NCI-H748 treated with DMSO at 0.1 percent for 48 hours (cell line): ENCODE measurements around the gene NAPSA.
"Not testable (repeated sequence)": the region's sequence is repeated elsewhere in the genome, so short reads cannot be mapped to it uniquely, and the experiment has no call there.

Experiments used
- DNase-seq: peaks from one replicate; lab custom pipeline; 2025; lab: John Stamatoyannopoulos, UW

The NAPSA gene

DNA sequence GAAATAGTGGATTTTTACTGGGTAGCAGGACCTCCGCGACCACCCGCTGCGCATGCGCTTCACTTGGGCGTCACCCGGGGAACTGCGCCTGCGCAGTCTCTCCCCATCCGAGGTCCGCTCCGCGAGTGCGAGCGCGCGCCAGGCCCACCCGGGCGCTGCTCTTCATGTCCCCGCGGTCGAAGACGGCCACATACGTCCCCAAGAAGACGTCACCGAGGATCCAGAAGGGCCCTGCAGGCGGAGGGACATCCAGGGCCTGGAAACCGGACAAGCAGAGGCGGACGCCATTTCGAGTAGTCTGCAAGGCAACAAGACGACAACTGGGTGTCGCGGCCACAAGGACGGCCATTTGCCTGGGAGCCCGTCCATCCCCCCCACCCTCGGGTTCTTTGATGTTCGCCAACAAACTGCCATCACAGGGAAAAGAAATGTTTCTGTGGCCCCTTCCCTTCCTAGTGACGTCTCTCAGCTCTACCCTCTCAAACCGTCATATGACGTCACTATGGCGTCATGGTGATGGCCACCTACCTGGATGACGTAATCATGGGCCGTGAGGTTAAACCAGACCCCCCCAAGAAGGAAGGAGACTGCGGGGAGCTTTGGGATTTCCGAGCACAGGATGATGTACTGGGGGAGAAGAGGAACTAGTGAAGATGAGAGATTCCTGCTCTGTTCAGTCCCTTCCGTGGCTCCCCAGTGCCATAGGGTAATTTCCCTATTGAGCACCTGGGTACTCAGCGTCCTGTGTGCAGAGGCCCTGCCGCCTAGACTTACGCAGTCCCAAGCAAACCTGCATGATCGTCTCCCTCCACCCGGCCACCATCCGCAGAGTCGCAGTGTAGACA is 6.7 kb downstream of the NAPSA start:
- DNase-seq = peak; percentile 69

DNA sequence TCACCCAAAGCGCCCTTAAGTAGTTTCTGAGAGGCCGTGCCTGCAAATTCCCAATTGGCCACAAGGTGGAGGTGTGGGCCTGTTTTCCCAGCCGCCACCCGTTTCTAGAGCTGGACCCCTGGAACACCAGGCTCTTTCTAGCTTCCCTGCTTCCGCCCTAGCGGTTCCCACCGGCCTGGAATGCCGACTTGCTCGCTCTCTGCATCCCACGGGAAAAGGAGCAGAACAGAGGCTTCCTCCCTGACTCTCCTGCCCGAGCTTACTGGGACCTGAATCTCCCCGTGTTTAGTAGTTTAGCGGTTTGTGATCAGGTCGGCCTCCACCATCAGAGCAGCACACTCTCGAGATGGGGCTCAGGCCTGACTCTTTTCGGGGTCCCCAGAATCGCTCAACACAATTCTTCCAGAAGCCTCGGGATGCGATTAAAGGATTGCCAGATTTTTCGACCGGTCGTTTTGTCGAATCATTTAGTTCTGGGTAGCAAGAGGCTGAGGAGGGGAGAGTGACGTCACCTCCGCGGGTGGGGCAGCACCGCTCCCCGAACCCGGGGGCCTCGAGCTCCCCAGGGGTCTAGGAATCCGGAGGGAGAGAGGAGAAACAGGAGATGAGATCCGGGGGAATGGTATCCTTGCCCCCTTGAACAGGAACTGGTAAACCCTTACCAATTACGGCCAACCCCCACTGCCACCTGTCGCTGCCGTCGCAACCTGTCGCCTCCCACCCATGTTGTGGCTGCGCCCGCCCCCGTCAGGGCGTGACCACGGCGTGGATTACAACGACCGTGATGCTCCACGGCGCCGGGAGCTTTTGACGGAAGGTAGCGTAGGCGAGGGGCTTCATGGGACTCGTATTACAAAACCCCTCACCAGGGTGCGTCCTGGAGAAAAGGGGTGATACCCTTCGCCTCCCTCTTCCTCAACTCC is 8.0 kb downstream of the NAPSA start:
- DNase-seq = peak; percentile 85

DNA sequence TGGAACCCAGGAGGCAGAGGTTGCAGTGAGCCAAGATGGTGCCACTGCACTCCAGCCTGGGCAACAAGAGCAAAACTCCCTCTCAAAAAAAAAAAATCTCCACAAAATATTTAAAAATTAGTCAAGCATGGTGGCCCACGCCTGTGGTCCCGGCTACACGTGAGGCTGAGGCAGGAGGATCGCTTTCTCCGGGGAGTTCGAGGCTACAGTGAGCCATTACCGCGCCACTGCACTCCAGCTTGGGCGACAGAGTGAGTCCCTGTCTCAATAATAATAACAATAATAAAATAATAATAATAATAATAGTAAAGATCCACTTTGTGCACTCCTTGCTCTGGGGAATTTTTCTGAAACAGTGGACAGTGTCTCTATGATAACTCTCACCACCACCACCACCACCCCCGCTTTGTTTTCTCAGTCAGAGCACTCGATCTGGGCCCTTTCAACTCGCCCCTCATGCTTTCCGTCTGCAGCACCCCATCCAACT is 8.7 kb downstream of the NAPSA start:
- no peak for DNase-seq

DNA sequence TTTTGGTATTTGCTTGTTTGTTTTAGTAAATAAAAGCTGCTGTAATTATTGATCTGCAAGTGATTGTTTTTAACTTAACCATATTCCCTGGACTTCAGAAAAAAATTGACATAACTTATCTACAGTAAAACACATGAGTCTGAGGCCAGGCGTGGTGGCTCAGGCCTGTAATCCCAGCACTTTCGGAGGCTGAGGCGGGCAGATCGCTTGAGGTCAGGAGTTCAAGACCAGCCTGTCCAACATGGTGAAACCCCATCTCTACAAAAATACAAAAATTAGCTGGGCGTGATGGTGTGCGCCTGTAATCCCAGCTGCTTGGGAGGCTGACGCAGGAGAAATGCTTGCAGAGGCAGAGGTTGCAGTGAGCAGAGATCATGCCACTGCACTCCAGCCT is 12.0 kb downstream of the NAPSA start:
- not testable (repeated sequence) for DNase-seq

DNA sequence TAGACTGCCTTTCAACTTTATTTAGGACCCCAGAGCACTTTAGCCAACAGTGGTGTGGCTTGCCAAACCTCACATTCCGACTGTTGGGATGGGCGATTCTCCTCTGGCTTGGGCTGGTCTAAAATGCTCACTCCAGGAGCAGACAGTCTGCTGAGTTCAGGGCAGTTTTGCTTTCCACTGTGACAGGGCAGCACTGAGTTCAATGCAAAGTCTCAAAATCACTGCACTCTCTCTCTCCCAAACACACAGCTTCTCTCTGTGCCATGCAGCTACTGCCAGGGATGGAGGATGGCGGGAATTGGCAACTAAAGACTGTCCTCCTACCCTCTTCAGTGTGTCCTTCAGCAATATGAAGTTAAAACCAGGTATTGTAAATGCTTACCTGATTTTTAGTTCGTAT is 13.2 kb downstream of the NAPSA start:
- no peak for DNase-seq

DNA sequence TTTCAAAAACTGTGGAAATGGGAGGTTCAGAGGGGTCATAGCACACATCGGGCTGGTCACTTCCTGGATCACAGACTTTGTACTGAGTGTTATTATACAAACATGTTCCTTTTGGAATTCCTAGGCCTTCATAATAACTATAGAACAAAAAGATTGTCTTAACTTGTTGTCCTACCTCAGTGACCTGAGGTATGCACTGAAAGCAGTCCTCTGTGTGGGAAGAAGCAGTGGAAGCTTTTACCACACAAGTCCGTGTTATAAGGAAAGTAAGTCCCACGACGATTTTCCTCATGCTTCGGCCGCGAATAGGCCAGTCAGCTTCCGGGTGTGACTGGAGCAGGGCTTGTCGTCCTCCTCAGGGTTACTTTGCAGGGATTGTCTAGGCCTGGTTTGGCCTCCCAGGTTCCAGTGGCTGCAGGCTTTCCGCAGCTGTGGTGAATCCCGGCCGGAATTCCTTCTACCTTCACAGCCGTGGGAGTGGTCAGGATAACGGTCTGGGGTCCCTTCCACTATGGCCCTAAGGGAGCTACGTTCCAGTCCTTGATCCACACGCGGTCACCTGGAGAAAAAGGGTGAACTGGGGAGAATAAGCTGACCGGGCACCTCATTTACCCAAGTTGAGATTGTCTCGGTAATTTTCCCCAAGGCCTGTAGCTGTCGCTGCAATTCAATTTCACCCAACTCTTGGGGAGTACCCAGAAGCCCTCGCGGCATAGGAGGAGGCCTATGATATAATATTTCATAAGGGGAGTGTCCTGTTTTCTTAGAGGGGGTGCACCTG is 16.0 kb downstream of the NAPSA start:
- no peak for DNase-seq

DNA sequence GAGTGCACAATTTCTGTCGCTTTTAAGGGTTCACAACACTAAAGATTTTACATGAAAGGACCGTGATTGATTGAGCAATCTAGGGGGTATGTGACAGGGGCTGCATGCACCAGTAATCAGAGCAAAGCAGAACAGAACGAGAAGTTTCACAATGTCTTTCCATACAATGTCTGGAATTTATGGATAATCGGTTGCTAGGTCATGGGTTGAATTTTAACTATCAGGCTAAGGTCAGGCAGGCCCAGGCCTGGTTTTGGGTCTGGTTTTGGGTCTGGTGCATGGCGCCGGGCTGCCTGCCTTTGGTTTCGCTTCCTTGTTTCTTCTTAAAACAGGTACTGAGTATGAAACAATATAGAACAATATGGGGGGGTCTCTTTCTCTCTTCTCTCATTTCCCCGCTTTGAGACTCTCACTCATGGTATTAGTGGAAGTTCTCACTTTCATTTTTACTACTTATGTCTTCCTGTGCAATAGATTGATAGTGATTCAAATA is 18.3 kb downstream of the NAPSA start:
- DNase-seq = not testable (repeated sequence)

DNA sequence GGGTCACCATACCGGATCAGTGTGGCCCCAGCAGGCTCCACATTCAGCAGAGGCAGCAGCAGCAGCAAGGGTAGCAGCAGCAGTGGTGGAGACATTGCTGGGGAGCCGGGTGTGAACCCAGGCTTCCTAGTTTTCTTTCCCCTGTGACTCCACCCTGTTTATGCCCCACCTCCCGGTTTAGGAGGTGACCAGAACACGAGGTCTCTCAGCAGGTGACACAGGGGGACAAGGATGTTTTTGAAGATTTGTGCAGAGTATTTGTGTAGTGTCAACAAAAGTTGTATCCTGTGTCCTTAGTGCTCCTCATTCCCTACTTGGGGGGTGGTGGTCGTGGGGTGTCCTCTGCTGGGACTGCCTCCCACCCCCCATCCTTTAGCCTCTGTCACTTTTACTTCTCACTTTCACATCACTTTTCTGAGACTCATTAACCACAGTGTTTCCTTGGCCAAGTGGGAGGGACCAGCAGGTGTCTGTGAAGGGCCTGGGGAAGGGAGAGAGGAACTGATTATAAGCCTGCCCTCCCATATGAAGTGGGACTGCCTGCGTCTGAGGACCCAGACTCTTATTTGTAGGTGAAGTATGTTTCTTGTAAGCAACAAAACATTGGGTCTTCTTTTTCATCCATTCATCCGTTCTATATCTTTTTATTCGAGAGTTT is 20.6 kb downstream of the NAPSA start:
- DNase-seq = no peak

DNA sequence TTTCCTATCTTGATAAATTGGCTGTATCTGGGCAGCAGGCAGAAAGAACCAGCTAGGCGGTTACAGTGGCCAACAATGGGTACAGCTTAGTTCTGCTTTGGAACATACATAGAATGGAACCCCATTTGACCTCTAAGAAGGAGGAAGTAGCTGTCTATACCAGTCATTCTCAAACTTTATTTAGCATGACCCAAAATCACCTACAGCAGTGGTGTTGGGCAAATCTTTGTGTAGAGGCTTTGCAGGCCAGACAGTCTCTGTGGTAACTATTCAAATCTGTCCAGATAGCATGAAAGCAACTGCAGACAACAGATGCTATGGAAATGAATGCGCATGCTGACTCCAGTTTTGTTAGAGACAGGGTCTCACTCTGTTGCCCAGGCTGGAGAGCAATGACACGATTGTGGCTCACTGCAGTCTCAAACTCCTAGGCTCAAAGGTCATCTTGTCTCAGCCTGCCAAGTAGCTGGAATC is 24.3 kb downstream of the NAPSA start:
- no peak for DNase-seq

DNA sequence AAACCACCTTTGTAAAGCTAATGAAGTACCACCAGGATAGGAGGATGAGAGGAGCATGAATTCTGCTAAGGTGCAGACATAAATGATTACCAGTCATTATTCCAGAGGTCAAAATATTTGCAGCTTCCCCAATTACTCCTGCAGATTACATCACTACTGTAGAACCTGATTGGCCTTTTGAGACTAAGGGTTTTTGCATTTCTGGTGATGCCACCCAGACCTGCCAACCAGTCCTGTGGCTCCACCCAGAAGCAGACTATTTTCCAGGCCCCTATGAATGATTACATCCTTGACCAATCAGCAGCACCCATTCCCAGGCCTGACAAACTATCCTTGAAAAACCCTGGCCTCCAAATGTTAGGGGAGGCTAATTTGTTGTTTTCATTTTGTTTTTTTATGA is 25.1 kb downstream of the NAPSA start:
- no peak for DNase-seq

DNA sequence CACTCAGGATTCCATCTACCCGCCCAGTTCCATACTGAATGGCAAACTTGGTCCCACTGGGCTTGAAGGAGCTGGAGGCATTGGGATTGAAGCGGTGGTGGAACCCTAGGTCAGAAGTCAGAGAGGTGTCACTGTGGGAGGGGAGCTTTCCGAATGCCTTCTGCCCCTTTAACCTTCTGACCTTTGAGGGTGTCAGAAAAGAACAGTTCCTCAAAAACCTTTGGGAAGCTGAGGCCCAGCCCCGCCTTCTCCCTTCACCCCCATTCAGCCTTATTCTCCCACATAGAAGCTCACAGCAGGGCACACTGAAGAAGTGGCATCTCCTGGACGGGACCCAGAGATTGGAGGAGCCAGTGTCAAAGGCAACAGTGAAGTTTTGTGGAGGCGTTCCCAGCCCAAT is 28.4 kb downstream of the NAPSA start:
- DNase-seq = not testable (repeated sequence)

DNA sequence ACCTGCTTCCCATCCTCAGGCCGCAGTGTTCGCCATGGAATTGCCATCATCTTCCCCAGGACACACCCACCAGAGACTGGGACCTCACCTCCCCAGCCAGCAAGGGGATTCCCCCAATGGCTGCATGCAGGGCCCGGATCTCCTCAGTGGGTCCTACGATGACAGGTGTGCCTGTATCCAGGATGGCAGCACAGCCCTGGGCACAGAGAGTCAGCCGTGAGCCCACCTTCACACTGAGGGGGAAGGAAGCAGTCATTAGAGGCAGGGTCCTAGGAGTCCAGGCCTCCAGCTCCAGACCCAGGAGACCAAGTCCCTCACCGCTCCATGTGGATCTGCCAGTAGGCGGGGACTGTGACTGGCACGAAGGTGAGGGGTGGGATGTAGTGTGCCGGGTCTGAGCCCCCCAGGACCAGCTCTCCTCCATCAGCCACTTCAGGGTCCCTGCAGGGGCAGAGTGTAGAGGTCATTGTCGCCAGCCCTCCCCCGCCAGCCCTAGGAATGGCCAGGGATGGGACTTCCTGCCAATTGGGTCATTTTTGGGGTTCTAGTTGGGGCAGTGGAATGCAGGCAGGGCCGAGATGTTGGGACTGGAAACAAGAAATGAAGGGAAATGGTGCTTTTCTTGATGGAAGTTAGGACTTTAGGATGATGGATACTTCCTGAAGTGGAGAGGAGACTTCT is 30.6 kb downstream of the NAPSA start:
- DNase-seq = no peak

DNA sequence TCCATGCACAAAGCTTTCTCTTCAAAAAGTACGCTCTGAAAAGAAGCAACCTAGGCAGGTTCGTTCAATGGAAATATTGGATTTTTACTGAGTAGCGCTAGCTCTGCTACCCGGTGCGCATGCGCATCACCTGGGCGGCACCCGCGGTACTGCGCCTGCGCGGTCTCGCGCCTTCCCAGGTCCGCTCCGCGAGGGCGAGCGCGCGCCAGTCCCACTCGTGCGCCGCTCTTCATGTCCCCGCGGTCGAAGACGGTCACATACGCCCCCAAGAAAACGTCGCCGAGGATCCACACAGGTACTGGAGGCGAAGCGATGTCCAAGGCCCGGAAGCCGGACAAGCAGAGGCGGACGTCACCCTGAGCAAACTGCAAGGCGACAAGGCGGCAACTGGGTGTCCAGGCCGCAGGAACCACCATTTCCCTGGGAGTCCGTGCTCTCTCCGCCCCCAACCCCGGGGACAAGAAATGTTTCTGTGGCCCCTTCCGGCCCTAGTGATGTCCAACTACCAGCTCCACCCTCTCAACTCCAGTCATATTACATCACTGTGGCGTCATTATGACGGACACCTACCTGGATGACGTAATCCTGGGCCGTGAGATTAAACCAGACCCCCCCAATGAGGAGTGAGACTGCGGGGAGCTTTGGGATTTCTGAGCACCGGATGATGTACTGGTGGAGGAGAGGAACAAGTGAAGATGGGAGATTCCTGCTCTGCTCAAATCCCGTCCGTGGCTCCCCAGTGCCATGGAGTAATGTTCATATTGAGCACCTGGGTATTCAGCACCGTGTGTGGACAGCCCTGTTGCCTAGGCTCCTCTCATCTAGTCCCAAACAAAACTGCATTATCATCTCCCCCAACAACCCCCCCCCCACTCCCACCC is 31.5 kb downstream of the NAPSA start:
- peak; percentile 96 for DNase-seq

DNA sequence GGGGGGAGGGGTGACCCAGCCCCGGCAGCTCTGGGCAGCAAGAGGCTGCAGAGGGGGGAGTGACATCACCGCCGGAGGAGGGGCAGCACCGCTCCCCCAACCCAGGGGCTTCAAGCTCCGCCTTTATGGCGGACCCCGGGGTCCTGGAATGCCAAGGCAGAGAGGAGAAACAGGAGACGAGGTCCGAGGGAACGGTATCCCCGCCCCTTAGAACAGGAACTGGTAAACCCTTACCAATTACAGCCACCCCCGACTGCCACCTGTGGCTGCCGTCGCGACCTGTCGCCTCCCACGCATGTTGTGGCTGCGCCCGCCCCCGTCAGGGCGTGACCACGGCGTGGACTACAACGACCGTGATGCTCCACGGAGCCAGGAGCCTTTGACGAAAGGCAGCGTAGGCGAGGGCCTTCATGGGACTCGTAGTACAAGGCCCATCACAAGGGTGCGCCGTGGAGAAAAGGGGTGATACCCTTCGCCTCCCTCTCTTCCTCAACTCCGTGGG is 32.2 kb downstream of the NAPSA start:
- DNase-seq = peak; percentile 96

DNA sequence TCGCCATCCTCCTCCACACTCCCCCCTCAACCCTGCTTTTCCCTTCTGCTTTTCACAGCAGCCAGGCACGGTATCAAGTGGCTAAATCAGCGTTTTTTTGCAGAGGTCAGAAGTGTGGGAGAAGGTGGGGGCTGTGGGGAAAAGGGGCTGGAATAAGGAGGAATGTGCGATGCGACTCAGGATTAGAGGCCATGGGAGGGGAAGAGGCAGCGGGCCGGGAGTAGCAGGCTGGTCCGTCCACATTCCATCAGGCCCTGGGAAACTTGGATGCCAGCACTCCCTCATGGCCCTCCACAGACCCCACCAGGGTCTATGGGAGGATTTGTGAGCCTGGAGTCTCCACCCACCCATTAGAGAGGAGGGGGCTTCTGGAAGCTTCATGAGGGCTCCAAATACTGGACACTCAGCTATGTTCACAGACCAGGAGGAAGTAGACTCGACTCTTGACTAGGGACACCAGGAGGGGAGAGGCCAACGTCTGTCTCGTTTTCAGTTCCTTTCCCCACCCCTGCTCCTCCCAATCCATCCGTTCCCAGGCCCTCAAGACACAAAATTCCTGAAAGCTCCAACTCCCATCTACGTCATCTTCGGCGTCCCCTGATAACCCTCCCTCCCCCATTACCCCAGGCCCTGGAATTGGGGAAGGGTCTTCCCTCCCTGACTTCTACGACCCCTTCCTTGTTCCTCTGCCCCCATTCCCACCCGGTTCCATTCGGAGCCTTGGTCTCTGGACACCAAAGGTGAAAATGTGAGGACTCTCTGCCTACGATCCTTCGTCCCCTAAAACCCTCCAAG is 33.0 kb downstream of the NAPSA start:
- no peak for DNase-seq

DNA sequence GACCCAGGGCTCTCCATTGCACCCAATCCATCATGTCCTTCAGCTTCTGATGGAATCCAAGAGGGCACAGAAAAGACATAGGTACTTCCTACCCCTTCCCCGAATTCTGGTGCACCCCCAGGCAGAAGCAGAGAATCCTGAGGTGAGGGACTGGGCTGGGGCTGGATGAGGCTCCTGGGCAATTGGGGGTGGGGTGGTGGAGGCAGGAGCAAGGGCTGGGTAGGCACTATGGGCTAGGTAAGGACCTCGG is 33.5 kb downstream of the NAPSA start:
- no peak for DNase-seq

DNA sequence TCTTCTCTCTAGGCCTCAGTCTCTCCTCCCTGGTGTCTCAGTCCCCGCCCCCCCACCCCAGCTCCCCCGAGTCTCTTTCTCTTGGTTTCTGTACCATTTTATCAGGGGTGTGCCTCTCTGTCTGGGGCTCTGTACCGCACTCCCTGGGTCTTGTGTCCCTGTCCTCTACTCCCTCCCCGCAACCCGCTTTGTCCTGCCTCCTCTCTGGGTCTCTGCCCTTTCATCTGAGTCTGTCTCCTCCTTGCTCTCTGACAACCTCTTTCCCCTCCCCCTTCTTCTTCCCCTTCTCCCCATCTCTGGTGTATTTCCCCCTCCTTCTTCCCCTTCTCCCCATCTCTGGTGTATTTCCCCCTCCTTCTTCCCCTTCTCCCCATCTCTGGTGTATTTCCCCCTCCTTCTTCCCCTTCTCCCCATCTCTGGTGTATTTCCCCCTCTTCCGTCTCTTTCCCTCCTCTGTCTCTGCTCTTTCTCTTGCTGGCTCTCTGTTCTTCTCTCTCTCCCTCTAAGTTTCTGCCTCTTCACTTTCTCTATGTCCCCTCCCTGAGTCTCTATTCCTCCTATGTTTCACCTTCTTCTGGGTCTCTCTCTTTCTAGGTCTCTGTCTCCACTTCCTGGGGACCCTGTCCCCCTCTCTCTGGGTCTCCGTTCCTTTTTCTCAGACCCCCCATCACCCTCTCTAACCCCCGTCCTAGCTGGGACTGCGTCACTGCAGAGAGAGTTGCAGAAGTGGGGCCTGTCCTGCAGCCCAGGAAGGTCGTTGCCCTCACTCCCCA is 34.0 kb downstream of the NAPSA start:
- no peak for DNase-seq
